ENCODE data around the gene MEST. TPM values are rescaled to one million over a fixed set of nuclear protein-coding genes. Genes with fewer than 3 reads are reported as not detected.
A peak's percentile ranks its signal among the peaks of the same experiment; 100 is the strongest.
"Not testable (repeated sequence)": the region's sequence is repeated elsewhere in the genome, so short reads cannot be mapped to it uniquely, and the experiment has no call there.

Gene MEST
- polyA plus RNA-seq (ENCODE audit: insufficient read length in 12 of 12): 1,000 to 10,000 TPM in 3 of 12 donors, 100 to 1,000 TPM in 9; 480 to 1,336 (median 862) TPM
- long read RNA-seq, donor 1, transcript MEST-201 (12 exons, 2,505 nt): major isoform, 34 of 177 reads
- long read RNA-seq, donor 1, transcript MEST-202 (12 exons, 2,443 nt): minor isoform, 12 of 177 reads
- long read RNA-seq, donor 1, partial matches to known transcripts: 131 of 177 reads
- long read RNA-seq, donor 1, other reads (novel, unspliced or antisense): 0 of 177 reads
- long read RNA-seq, donor 2, transcript MEST-201 (12 exons, 2,505 nt): major isoform, 396 of 539 reads
- long read RNA-seq, donor 2, transcript MEST-211 (12 exons, 2,411 nt): minor isoform, 5 of 539 reads
- long read RNA-seq, donor 2, partial matches to known transcripts: 47 of 539 reads
- long read RNA-seq, donor 2, other reads (novel, unspliced or antisense): 90 of 539 reads
- long read RNA-seq, donor 3, transcript MEST-201 (12 exons, 2,505 nt): major isoform, 142 of 170 reads
- long read RNA-seq, donor 3, partial matches to known transcripts: 13 of 170 reads
- long read RNA-seq, donor 3, other reads (novel, unspliced or antisense): 13 of 170 reads
- long read RNA-seq, donor 4, transcript MEST-201 (12 exons, 2,505 nt): major isoform, 146 of 292 reads
- long read RNA-seq, donor 4, partial matches to known transcripts: 134 of 292 reads
- long read RNA-seq, donor 4, other reads (novel, unspliced or antisense): 9 of 292 reads
- long read RNA-seq, donor 5, transcript MEST-201 (12 exons, 2,505 nt): major isoform, 503 of 736 reads
- long read RNA-seq, donor 5, partial matches to known transcripts: 133 of 736 reads
- long read RNA-seq, donor 5, other reads (novel, unspliced or antisense): 91 of 736 reads
- long read RNA-seq, donor 6, transcript MEST-201 (12 exons, 2,505 nt): major isoform, 194 of 430 reads
- long read RNA-seq, donor 6, partial matches to known transcripts: 208 of 430 reads
- long read RNA-seq, donor 6, other reads (novel, unspliced or antisense): 27 of 430 reads
- long read RNA-seq, donor 7, transcript MEST-201 (12 exons, 2,505 nt): major isoform, 201 of 230 reads
- long read RNA-seq, donor 7, partial matches to known transcripts: 13 of 230 reads
- long read RNA-seq, donor 7, other reads (novel, unspliced or antisense): 14 of 230 reads
- long read RNA-seq, donor 8, transcript MEST-201 (12 exons, 2,505 nt): major isoform, 348 of 540 reads
- long read RNA-seq, donor 8, partial matches to known transcripts: 116 of 540 reads
- long read RNA-seq, donor 8, other reads (novel, unspliced or antisense): 70 of 540 reads
- long read RNA-seq, donor 9, transcript MEST-201 (12 exons, 2,505 nt): major isoform, 192 of 566 reads
- long read RNA-seq, donor 9, partial matches to known transcripts: 344 of 566 reads
- long read RNA-seq, donor 9, other reads (novel, unspliced or antisense): 27 of 566 reads
- long read RNA-seq, donor 10, transcript MEST-201 (12 exons, 2,505 nt): major isoform, 266 of 663 reads
- long read RNA-seq, donor 10, partial matches to known transcripts: 363 of 663 reads
- long read RNA-seq, donor 10, other reads (novel, unspliced or antisense): 28 of 663 reads
- long read RNA-seq, donor 11, transcript MEST-201 (12 exons, 2,505 nt): major isoform, 439 of 1,154 reads
- long read RNA-seq, donor 11, transcript MEST-211 (12 exons, 2,411 nt): minor isoform, 6 of 1,154 reads
- long read RNA-seq, donor 11, partial matches to known transcripts: 638 of 1,154 reads
- long read RNA-seq, donor 11, other reads (novel, unspliced or antisense): 68 of 1,154 reads

GRCh38 chr7:130491841-130492522 lies at the start of gene MEST:
TSS of gene MEST (plus strand) at chr7:130492085. CDS start at chr7:130492314, 229 bp downstream.
- DNase-seq: no peak

- no peak for DNase-seq
Observed at GRCh38 chr7:130442601-130443000, 49.3 kb upstream of the MEST start.

- peak; percentile 89 for DNase-seq
Observed at GRCh38 chr7:130444234-130444633, 47.7 kb upstream of the MEST start.

DNA sequence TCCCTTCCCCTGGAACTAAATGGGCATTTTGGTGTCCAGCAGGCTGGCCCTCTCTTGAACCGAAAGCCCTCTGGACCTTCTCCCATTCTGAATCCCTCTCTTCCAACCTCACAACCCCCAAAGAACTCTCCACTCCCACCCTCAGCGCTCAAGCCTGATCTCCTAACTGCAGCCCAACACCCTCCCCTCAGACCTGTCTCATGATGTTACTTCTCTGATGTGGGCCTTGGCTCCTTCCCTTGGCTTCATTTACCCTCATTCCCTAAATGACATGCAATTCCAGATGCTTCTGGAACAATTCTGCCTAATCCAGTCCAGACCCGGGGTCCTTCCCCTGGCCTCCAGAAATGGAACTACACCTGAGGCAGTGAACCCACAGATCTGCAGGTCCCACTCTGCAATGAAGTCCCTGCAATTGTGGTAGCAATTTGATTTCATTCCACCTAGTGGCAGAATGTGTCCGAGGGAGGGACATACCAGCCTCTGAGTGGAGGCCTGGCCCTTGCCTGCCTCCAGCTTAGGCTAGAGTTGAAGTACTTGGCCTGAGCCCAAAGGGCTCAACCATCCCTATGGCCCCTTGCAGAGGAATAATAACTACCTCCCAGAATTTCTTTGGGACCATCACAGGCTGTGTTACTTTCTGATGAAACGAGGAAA lies 47.0 kb upstream of the MEST start:
- peak; percentile 75 for DNase-seq

DNA sequence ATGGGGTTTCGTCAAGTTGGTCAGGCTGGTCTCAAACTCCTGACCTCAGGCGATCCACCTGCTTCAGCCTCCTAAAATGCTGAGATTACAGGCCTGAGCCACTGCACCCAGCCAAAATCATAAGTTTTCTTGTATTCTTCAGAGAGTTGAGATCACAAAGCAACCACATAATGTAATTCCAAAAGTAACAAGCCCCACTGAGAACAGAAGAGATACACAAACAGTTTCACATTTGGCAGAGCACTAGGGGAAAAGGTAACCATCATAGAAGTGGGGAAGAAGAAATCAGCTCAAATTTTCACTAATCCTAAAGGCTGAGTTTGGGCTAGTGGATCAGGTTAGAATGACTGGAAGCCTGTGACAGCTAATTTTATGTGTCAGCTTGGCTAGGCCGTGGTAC lies 45.6 kb upstream of the MEST start:
- DNase-seq: no peak

GRCh38 chr7:130451344-130451743 lies 40.5 kb upstream of the MEST start:
- not testable (repeated sequence) for DNase-seq

DNA sequence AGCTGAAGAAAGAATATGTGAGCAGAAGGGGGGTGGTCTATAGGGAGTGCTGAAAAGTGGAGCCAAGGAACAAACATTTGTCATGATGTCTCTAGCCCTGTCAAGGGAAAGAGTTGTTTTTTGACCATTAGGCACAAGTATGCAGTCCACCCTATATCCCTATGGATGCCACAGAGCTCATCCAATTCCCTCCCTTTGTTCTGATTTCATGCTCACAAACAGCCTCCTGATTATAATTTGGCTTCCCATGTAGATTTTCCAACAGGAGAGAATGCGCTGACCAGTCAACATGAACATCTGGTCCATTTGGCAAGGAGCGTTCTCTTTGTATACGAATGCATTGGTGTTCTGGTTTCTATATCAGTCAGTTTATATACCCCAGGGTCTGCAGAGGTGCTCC lies 38.9 kb upstream of the MEST start:
- peak; percentile 94 for DNase-seq

DNA sequence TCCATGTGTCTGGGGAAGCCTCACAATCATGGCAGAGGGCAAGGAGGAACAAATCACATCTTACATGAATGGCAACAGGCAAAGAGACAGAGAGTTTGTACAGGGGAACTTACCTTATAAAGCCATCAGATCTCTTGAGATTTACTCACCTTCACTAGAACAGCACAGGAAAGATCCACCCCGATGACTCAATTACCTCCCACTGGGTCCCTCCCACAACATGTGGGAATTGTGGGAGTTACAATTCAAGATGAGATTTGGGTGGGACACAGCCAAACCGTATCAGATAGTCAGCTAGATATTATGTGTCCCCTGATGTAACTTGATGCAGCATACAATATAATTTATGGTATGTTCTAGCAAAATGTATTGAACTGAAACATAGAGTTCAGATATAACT lies 36.9 kb upstream of the MEST start:
- DNase-seq: no peak

- no peak for DNase-seq
Observed at GRCh38 chr7:130458257-130458656, 33.6 kb upstream of the MEST start.

- no peak for DNase-seq
Observed at GRCh38 chr7:130461272-130461671, 30.6 kb upstream of the MEST start.

GRCh38 chr7:130463553-130464434 lies 28.1 kb upstream of the MEST start:
- no peak for DNase-seq

- DNase-seq: no peak
Observed at GRCh38 chr7:130468612-130469011, 23.3 kb upstream of the MEST start.

GRCh38 chr7:130471974-130472373 lies 19.9 kb upstream of the MEST start:
- no peak for DNase-seq

DNA sequence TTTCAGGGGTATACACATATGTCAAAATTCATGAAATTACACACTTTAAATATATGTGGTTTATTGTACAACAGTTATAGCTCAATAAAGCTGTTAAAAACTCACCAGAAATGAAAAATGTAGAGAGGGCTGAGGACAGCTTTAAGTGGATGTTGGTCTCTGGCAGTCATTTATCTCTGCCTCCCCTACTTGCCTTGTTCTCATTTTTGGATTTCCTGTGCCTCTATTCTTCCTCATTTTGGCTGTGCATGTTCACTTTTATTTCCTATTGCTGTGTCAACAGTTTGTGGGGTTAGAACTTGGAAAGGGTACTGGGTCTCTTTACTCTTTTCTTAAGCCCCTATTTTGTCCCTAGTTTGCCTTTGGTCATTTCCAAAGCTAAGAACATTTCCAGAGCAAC lies 18.6 kb upstream of the MEST start:
- DNase-seq: no peak

DNA sequence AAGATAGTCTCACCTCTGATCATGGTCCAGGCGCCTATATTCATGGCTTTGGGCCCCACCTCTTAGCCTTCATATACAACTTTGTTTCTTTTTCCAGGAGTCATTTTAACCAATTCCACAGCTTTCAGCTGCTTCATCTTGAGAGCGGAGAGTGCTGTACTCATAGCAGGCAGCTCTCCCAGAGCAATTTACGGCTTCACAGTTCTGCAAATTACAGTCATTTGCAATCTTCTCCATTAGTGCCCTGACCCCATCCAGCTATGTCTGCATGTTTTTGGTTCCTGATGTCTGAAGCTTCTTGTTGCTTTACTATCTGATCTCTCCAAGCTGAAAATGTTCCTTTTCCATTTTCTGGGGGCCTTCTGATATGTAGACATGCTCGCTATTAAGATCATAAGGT lies 18.0 kb upstream of the MEST start:
- DNase-seq: no peak

GRCh38 chr7:130475776-130476175 lies 16.1 kb upstream of the MEST start:
- no peak for DNase-seq

DNA sequence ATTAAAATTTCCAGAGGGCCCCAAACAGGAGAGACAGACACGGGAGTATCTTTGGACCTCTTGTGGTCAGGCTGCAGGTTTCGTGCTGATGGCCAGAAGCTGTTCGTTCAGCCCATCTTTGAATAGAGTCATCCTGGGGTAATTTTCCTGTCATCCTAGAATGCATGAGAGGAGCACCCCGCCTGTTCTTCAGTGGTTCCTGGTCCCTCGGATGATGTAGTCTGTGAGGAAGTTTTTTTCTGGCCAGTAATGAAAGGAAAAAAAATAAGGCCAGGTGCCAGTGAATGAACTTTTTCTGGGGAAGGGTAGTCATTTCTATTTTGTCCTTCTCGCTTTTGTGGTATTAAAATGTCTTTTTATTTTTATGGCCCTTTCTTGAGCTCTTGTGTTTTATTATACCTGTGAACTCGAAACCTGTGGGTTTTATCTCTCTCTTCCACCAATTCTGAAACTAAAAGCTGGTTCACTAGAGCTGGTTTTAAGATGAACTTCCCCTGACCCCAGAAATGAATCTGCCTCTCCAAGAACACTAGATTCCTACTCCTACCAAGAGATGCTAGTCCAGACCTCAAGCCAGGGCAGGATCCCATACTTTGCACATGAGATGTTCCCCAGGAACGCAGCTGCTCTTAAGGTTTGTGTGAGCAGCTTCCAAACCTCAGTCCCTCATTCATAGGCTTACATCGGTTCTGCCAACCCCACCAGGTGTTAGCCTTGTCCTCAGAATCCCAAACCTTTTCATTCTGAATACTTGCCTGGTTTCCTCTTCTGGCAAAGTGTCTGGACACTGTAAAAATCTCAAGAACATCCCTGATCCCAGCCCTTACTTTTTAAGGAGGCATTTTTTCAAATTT lies 15.4 kb upstream of the MEST start:
- no peak for DNase-seq

DNA sequence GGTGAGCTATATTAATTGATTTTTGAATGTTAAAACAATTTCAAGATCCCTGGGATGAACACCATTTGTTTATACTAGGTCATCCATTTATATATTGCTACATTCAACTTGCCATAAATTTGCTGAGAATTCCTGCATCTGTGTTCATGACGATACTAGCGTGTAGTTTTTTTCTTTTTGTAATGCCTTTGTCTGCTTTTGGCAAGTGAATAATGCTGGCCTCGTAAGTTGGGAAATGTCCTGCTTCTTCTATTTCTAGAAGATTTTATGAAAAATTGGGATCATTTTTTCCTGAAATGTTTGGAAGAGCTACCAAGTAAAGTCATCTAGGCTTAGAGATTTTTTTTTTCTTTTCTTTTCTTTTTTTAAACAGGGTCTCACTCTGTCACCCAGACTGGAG lies 12.9 kb upstream of the MEST start:
- no peak for DNase-seq
